NCI-H510A treated with DMSO at 0.1 percent for 48 hours (cell line): ENCODE data around the gene TMEM14A.

ENCODE experiments used
- DNase-seq: peaks from one replicate; lab custom pipeline; 2025; lab: John Stamatoyannopoulos, UW

TMEM14A gene

DNA sequence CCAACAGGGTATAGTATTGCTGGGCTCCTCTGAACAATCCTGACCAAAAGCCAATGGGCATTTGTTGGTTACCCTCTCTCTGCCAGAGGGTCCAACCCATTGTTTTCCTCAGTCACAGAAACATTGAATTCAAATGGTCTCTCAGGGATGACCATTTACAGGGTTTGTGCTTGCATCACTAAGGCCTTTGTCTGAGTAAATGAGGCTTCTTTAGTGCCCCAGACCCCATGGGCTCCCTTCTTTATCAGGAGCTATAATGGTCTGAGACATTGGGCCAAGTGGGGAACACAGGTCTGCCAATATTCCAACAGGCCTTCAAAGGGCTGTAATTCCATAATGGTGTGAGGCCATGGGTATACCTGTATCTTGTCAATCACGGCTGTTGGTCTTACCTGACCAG is 65.2 kb downstream of the TMEM14A start:
- DNase-seq, result no peak
